ENCODE data around the gene TOX3.

TOX3 gene

DNA sequence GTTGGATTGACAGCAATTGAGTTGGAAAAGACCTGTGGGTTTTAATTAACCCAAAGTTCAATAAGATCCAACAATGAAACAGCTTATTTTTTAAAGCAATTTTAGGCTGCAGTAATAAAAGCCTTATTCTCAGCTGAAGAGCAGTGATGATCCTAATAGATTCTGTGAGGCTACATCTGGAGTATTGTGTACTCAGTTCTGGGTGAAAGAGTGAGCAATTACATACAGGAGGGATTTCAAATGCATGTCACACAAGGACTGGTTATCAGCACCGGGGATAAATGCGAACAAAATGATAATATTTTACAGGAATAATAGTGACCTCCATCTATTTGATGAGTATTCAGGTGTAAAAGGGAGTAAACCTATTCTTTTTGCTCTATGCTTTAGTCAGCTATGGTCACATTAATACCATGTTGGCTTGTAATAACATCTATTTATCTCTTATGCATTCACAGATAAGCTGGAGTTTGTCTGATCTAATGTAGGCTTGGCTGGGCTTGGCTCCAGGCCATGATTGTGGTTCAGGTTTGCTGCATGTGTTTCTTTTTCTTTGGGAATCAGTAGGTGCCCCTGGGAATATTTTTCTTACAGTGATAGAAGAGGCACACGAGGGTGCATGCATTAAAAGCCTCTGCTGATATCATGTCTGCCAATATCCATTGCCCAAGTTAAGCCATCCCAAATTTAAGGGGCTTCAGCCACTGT, 22.2 kb upstream of the TOX3 start:
- H3K4me3 ChIP-seq (ENCODE audit: low read depth, low read length, poor library complexity, severe bottlenecking), result no peak overlapping the region

DNA sequence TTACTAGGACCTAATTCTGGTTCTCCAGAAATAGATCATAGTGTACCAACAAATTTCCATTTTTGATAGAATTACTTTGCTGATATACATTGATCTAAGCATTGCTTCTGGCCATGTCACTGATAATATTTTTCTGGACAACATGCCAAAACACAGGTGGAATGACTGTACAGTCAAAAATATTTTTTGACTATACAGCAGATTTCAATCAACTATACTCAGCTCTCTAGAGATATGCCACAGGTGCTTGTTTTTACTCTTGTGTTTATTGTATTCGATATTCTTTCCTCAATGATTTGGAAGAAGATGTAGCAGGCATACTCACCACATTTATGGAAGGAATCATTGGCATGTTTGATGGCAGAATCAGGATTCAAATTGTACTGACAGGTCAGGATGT, 21.6 kb upstream of the TOX3 start:
- no peak for TF ChIP-seq EZH2 (IDR thresholded peaks at IDR 0.05; ENCODE audit: borderline replicate concordance, low read length)
- TF ChIP-seq, protein P1, sequence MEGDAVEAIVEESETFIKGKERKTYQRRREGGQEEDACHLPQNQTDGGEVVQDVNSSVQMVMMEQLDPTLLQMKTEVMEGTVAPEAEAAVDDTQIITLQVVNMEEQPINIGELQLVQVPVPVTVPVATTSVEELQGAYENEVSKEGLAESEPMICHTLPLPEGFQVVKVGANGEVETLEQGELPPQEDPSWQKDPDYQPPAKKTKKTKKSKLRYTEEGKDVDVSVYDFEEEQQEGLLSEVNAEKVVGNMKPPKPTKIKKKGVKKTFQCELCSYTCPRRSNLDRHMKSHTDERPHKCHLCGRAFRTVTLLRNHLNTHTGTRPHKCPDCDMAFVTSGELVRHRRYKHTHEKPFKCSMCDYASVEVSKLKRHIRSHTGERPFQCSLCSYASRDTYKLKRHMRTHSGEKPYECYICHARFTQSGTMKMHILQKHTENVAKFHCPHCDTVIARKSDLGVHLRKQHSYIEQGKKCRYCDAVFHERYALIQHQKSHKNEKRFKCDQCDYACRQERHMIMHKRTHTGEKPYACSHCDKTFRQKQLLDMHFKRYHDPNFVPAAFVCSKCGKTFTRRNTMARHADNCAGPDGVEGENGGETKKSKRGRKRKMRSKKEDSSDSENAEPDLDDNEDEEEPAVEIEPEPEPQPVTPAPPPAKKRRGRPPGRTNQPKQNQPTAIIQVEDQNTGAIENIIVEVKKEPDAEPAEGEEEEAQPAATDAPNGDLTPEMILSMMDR (IDR thresholded peaks at IDR 0.05; ENCODE audit: low read length), result no peak
- H3K27me3 ChIP-seq (ENCODE audit: insufficient read depth, low read length), result no peaks in the 10 kb centered on the region

More for the DNA sequence above, 22.2 kb upstream of the TOX3 start:
- no peaks in the 10 kb centered on the region for H3K9me3 ChIP-seq (ENCODE audit: low read length)
- no peak overlapping the region for H2AFZ ChIP-seq (ENCODE audit: low read length)
- H3K79me2 ChIP-seq (ENCODE audit: insufficient read depth, low read length), result no peaks in the 10 kb centered on the region
- H3F3A ChIP-seq (ENCODE audit: insufficient read depth, low read length), result no peaks in the 10 kb centered on the region
- no peaks in the 10 kb centered on the region for H3K36me3 ChIP-seq (ENCODE audit: insufficient read depth, low read length)
- TF ChIP-seq EZH2 (IDR thresholded peaks at IDR 0.05; ENCODE audit: borderline replicate concordance, low read length), result no peak
- TF ChIP-seq, protein P1 (IDR thresholded peaks at IDR 0.05; ENCODE audit: low read length), result no peak
- H3K27me3 ChIP-seq (ENCODE audit: insufficient read depth, low read length), result no peaks in the 10 kb centered on the region
- no peaks in the 10 kb centered on the region for H3K4me1 ChIP-seq (ENCODE audit: insufficient read depth, low read length, severe bottlenecking)
- H3K27ac ChIP-seq (ENCODE audit: low read depth, low read length, poor library complexity, severe bottlenecking), result no peak overlapping the region
- H3K9ac ChIP-seq (ENCODE audit: low read length), result no peak overlapping the region
- no peaks in the 10 kb centered on the region for H4K20me1 ChIP-seq (ENCODE audit: insufficient read depth, low read length)
- H3K4me2 ChIP-seq (ENCODE audit: low read length), result no peak overlapping the region
- H3K9me2 ChIP-seq (ENCODE audit: low read depth, low read length), result no peaks in the 10 kb centered on the region

DNA sequence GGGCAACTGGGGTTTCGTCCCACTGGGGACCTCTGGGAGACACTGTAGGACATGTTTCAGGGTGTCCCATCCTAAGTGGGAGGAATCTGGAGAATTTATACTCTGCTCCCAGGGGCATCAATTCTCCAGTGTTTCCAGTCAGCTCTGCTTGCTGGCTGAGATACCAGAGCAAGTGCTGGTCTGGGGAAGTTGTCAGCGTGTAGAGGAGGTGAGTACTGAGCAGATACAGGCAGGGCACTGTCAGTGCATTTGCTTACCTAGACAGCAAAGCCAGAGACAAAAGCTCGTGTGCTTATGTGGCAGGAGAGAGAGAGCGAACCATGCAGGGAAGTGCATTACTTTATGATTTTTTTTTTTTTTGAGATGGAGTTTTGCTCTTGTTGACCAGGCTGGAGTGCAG, 20.2 kb upstream of the TOX3 start:
- Histone ChIP-seq H2AFZ (ENCODE audit: low read length) (no peak overlapping the region), H3K27ac (ENCODE audit: low read depth, low read length, poor library complexity, severe bottlenecking) (no peak overlapping the region), H3K4me3 (ENCODE audit: low read depth, low read length, poor library complexity, severe bottlenecking) (no peak overlapping the region), H3K9me3 (ENCODE audit: low read length) (no peaks in the 10 kb centered on the region), H3K36me3 (ENCODE audit: insufficient read depth, low read length) (no peaks in the 10 kb centered on the region), H3K9me2 (ENCODE audit: low read depth, low read length) (no peaks in the 10 kb centered on the region), H3K79me2 (ENCODE audit: insufficient read depth, low read length) (no peaks in the 10 kb centered on the region), H3K27me3 (ENCODE audit: insufficient read depth, low read length) (no peaks in the 10 kb centered on the region), H3F3A (ENCODE audit: insufficient read depth, low read length) (no peaks in the 10 kb centered on the region), H3K9ac (ENCODE audit: low read length) (no peak overlapping the region), H3K4me2 (ENCODE audit: low read length) (no peak overlapping the region), H4K20me1 (ENCODE audit: insufficient read depth, low read length) (no peaks in the 10 kb centered on the region), H3K4me1 (ENCODE audit: insufficient read depth, low read length, severe bottlenecking) (no peaks in the 10 kb centered on the region)
- TF ChIP-seq, protein P1 (IDR thresholded peaks at IDR 0.05; ENCODE audit: low read length), result no peak
- no peak for TF ChIP-seq EZH2 (IDR thresholded peaks at IDR 0.05; ENCODE audit: borderline replicate concordance, low read length)

More for the DNA sequence above, 21.6 kb upstream of the TOX3 start:
- Histone ChIP-seq H3K9me3 (ENCODE audit: low read length) (no peaks in the 10 kb centered on the region), H3K4me2 (ENCODE audit: low read length) (no peak overlapping the region), H3F3A (ENCODE audit: insufficient read depth, low read length) (no peaks in the 10 kb centered on the region), H2AFZ (ENCODE audit: low read length) (no peak overlapping the region), H4K20me1 (ENCODE audit: insufficient read depth, low read length) (no peaks in the 10 kb centered on the region), H3K36me3 (ENCODE audit: insufficient read depth, low read length) (no peaks in the 10 kb centered on the region), H3K9ac (ENCODE audit: low read length) (no peak overlapping the region), H3K4me3 (ENCODE audit: low read depth, low read length, poor library complexity, severe bottlenecking) (no peak overlapping the region), H3K4me1 (ENCODE audit: insufficient read depth, low read length, severe bottlenecking) (no peaks in the 10 kb centered on the region), H3K79me2 (ENCODE audit: insufficient read depth, low read length) (no peaks in the 10 kb centered on the region), H3K9me2 (ENCODE audit: low read depth, low read length) (no peaks in the 10 kb centered on the region), H3K27ac (ENCODE audit: low read depth, low read length, poor library complexity, severe bottlenecking) (no peak overlapping the region)

All from OCI-LY1 (cell line).